MM.1S (cell line): Measurements from ENCODE around the gene GRIK3.

ENCODE experiments used
- DNase-seq: peaks from one replicate; pipeline ENCODE4 v3.0.0-alpha.2; 2015
- H2AFZ ChIP-seq: fragments of 300-600 bp; sonication (generic); 2 replicates; pipeline ENCODE4 v1.6.0; 2016; ENCODE audit warnings: antibody characterized with exemption, low read length
- H3F3A ChIP-seq: fragments of 300-600 bp; sonication (generic); 2 replicates; pipeline ENCODE4 v1.6.1; 2016; ENCODE audit warnings: mild to moderate bottlenecking, antibody characterized with exemption, low read length, moderate library complexity, mixed read lengths; ENCODE audit not compliant: insufficient read depth
- H3K27ac ChIP-seq: fragments of 300-600 bp; sonication (generic); 2 replicates; pipeline ENCODE4 v1.5.1; 2016; ENCODE audit warnings: mild to moderate bottlenecking, low read length
- H3K27me3 ChIP-seq: fragments of 300-600 bp; sonication (generic); replicated peaks from 2 replicates; pipeline ENCODE4 v1.6.0; 2016; ENCODE audit warnings: low read length; ENCODE audit not compliant: insufficient read depth
- H3K36me3 ChIP-seq: fragments of 300-600 bp; sonication (generic); replicated peaks from 2 replicates; pipeline ENCODE4 v1.6.1; 2016; ENCODE audit warnings: mild to moderate bottlenecking, low read length, mixed read lengths; ENCODE audit not compliant: insufficient read depth
- H3K4me1 ChIP-seq: fragments of 300-600 bp; sonication (generic); 2 replicates; pipeline ENCODE4 v1.6.1; 2016; ENCODE audit warnings: low read length, mixed read lengths
- H3K4me2 ChIP-seq: fragments of 300-600 bp; sonication (generic); 2 replicates; pipeline ENCODE4 v1.6.0; 2016; ENCODE audit warnings: low read depth, low read length
- H3K4me3 ChIP-seq: fragments of 300-600 bp; sonication (generic); 2 replicates; pipeline ENCODE4 v1.5.1; 2016; ENCODE audit warnings: low read length, mixed read lengths
- H3K79me2 ChIP-seq: fragments of 300-600 bp; sonication (generic); 2 replicates; pipeline ENCODE4 v1.6.1; 2016; ENCODE audit warnings: mixed run types, low read length, mixed read lengths
- H3K9ac ChIP-seq: fragments of 300-600 bp; sonication (generic); 2 replicates; pipeline ENCODE4 v1.6.1; 2016; ENCODE audit warnings: low read length, mixed read lengths
- H3K9me2 ChIP-seq: fragments of 300-600 bp; sonication (generic); replicated peaks from 2 replicates; pipeline ENCODE4 v1.6.1; 2016; ENCODE audit warnings: mild to moderate bottlenecking, low read length, mixed read lengths; ENCODE audit not compliant: insufficient read depth
- H3K9me3 ChIP-seq: fragments of 300-600 bp; sonication (generic); replicated peaks from 2 replicates; pipeline ENCODE4 v1.6.1; 2016; ENCODE audit warnings: mild to moderate bottlenecking, low read length, mixed read lengths; ENCODE audit not compliant: insufficient read depth
- H4K20me1 ChIP-seq: fragments of 300-600 bp; sonication (generic); 2 replicates; pipeline ENCODE4 v1.6.1; 2016; ENCODE audit warnings: mild to moderate bottlenecking, low read length, moderate library complexity, mixed read lengths; ENCODE audit not compliant: insufficient read depth
- EZH2 ChIP-seq: fragments of 300-600 bp; sonication (generic); optimal IDR thresholded peaks from 2 replicates; pipeline ENCODE3; 2017; ENCODE audit warnings: low read depth, mild to moderate bottlenecking, antibody characterized with exemption, low read length, mixed read lengths
- EZH2phosphoT487 ChIP-seq: fragments of 300-600 bp; sonication (generic); IDR thresholded peaks from 2 replicates; pipeline ENCODE4 v1.6.1; 2018; ENCODE audit warnings: antibody characterized with exemption, low read length
- TF ChIP-seq, protein P1 (sequence below): fragments of 300-600 bp; sonication (generic); IDR thresholded peaks from 2 replicates; pipeline ENCODE4 v1.5.1; 2016; ENCODE audit warnings: antibody characterized with exemption, low read length, mixed read lengths

The GRIK3 gene

GRCh38 chr1:36824390-36824861, 209.9 kb downstream of the GRIK3 start:
- no peak overlapping the region for H3K9ac ChIP-seq
- no peak overlapping the region for H3K27ac ChIP-seq
- no peaks in the 10 kb centered on the region for H3F3A ChIP-seq
- no peak overlapping the region for H3K4me2 ChIP-seq
- no peaks in the 10 kb centered on the region for H3K4me1 ChIP-seq
- no peak overlapping the region for H2AFZ ChIP-seq
- no peak for DNase-seq
- no peaks in the 10 kb centered on the region for H3K36me3 ChIP-seq
- no peak overlapping the region for H3K4me3 ChIP-seq
- H3K9me3 ChIP-seq = no peaks in the 10 kb centered on the region
- H3K79me2 ChIP-seq = no peaks in the 10 kb centered on the region
- H3K9me2 ChIP-seq = no peaks in the 10 kb centered on the region
- TF ChIP-seq, protein P1, sequence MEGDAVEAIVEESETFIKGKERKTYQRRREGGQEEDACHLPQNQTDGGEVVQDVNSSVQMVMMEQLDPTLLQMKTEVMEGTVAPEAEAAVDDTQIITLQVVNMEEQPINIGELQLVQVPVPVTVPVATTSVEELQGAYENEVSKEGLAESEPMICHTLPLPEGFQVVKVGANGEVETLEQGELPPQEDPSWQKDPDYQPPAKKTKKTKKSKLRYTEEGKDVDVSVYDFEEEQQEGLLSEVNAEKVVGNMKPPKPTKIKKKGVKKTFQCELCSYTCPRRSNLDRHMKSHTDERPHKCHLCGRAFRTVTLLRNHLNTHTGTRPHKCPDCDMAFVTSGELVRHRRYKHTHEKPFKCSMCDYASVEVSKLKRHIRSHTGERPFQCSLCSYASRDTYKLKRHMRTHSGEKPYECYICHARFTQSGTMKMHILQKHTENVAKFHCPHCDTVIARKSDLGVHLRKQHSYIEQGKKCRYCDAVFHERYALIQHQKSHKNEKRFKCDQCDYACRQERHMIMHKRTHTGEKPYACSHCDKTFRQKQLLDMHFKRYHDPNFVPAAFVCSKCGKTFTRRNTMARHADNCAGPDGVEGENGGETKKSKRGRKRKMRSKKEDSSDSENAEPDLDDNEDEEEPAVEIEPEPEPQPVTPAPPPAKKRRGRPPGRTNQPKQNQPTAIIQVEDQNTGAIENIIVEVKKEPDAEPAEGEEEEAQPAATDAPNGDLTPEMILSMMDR = no peak
- TF ChIP-seq EZH2 = no peak
- TF ChIP-seq EZH2phosphoT487 = no peak
- peaks cover 97% of the 10 kb centered on the region for H3K27me3 ChIP-seq
- no peaks in the 10 kb centered on the region for H4K20me1 ChIP-seq

DNA sequence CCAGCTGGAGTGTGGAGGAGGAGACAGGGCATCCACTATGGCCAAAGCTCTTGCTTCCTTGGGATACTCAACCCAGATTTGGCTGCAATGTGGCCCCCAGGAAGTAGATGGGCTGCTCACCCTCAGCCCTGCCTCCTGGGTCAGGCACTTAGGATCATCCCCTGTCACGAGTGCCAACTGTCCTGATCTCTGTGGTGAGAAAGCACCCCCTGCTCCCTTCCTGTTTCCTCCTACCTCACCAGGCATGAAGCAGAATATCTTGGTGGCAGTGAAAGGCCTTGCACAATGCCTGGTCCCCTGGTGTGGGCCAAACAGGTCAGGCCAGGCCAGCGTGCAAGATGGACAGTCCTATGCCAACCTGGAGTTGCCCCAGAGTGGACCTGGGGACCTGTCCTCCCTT, 211.7 kb downstream of the GRIK3 start:
- Histone ChIP-seq H3K4me3 (no peak overlapping the region), H3K79me2 (no peaks in the 10 kb centered on the region), H3K4me1 (no peaks in the 10 kb centered on the region), H3F3A (no peaks in the 10 kb centered on the region), H3K9me2 (no peaks in the 10 kb centered on the region), H3K4me2 (no peak overlapping the region), H3K27me3 (peaks cover 96% of the 10 kb centered on the region), H3K36me3 (no peaks in the 10 kb centered on the region), H3K9ac (no peak overlapping the region), H4K20me1 (no peaks in the 10 kb centered on the region), H3K9me3 (no peaks in the 10 kb centered on the region), H3K27ac (no peak overlapping the region), H2AFZ (no peak overlapping the region)
- TF ChIP-seq EZH2 (no peak), EZH2phosphoT487 (no peak)
- TF ChIP-seq, protein P1 = no peak
- no peak for DNase-seq

GRCh38 chr1:36821386-36821785, 212.9 kb downstream of the GRIK3 start:
- no peaks in the 10 kb centered on the region for H3F3A ChIP-seq
- no peaks in the 10 kb centered on the region for H3K36me3 ChIP-seq
- H2AFZ ChIP-seq = no peak overlapping the region
- H3K4me2 ChIP-seq = no peak overlapping the region
- peaks cover 96% of the 10 kb centered on the region for H3K27me3 ChIP-seq
- H3K27ac ChIP-seq = no peak overlapping the region
- H3K4me1 ChIP-seq = no peaks in the 10 kb centered on the region
- H3K9me3 ChIP-seq = no peaks in the 10 kb centered on the region
- H3K9me2 ChIP-seq = no peaks in the 10 kb centered on the region
- no peak for TF ChIP-seq EZH2phosphoT487
- TF ChIP-seq, protein P1 = no peak
- no peak for TF ChIP-seq EZH2
- no peak overlapping the region for H3K9ac ChIP-seq
- DNase-seq = no peak
- H3K79me2 ChIP-seq = no peaks in the 10 kb centered on the region
- H4K20me1 ChIP-seq = no peaks in the 10 kb centered on the region
- H3K4me3 ChIP-seq = no peak overlapping the region
